Amniotic epithelial cell (primary cell): ENCODE measurements around the gene CNNM3.

Experiments used
- DNase-seq: peaks from one replicate; pipeline ENCODE4 v3.0.0-alpha.2; 2010; ENCODE audit warnings: low read depth

The CNNM3 gene

GRCh38 chr2:96878171-96878570 is 62.1 kb downstream of the CNNM3 start:
- DNase-seq, result no peak

- DNase-seq, result no peak
Observed at GRCh38 chr2:96878796-96879544, 62.9 kb downstream of the CNNM3 start.

- DNase-seq, result no peak
Observed at GRCh38 chr2:96879545-96880040, 63.5 kb downstream of the CNNM3 start.

GRCh38 chr2:96880891-96881273 is 64.8 kb downstream of the CNNM3 start:
- DNase-seq, result no peak

- DNase-seq, result no peak
Observed at GRCh38 chr2:96881349-96882195, 65.5 kb downstream of the CNNM3 start.

GRCh38 chr2:96882230-96882629 is 66.2 kb downstream of the CNNM3 start:
- no peak for DNase-seq

GRCh38 chr2:96882906-96883305 is 66.8 kb downstream of the CNNM3 start:
- DNase-seq, result no peak

- no peak for DNase-seq
Observed at GRCh38 chr2:96883306-96883705, 67.2 kb downstream of the CNNM3 start.
